ENCODE results near the gene LPP. TPM values are rescaled to one million over a fixed set of nuclear protein-coding genes. Genes with fewer than 3 reads are reported as not detected.

The LPP gene
- total RNA-seq, 1 donor = 77.4 TPM

- DNase-seq (ENCODE audit: insufficient read length, low spot score, missing footprints) = no peak
- no peaks in the 10 kb centered on the region for H3K36me3 ChIP-seq (ENCODE audit: insufficient read depth, low read length)
- H3K4me1 ChIP-seq (ENCODE audit: insufficient read depth, low read length) = no peaks in the 10 kb centered on the region
- no peak overlapping the region for H3K27ac ChIP-seq (ENCODE audit: low read depth, low read length)
- H2AFZ ChIP-seq (ENCODE audit: low read length) = no peak overlapping the region
- no peak overlapping the region for H3K4me2 ChIP-seq (ENCODE audit: insufficient read depth, low read length)
- H3K9me3 ChIP-seq (ENCODE audit: low read depth, low read length) = no peaks in the 10 kb centered on the region
- no peak for TF ChIP-seq CTCF (IDR thresholded peaks at IDR 0.05; ENCODE audit: extremely low read depth, low read depth, low read length)
- H3K4me3 ChIP-seq (ENCODE audit: insufficient read depth, low read length) = no peak overlapping the region
- H3K79me2 ChIP-seq (ENCODE audit: insufficient read depth, low read length) = peaks cover 2% of the 10 kb centered on the region
- H4K20me1 ChIP-seq (ENCODE audit: insufficient read depth, low read length) = peaks cover 2% of the 10 kb centered on the region
- no peaks in the 10 kb centered on the region for H3K27me3 ChIP-seq (ENCODE audit: insufficient read depth, low read length)
These were observed 591.1 kb downstream of the LPP start for GRCh38 chr3:188745031-188745430.

- peaks cover 2% of the 10 kb centered on the region for H4K20me1 ChIP-seq (ENCODE audit: insufficient read depth, low read length)
- no peaks in the 10 kb centered on the region for H3K36me3 ChIP-seq (ENCODE audit: insufficient read depth, low read length)
- no peaks in the 10 kb centered on the region for H3K4me1 ChIP-seq (ENCODE audit: insufficient read depth, low read length)
- H2AFZ ChIP-seq (ENCODE audit: low read length) = no peak overlapping the region
- H3K27me3 ChIP-seq (ENCODE audit: insufficient read depth, low read length) = no peaks in the 10 kb centered on the region
- TF ChIP-seq CTCF (IDR thresholded peaks at IDR 0.05; ENCODE audit: extremely low read depth, low read depth, low read length) = no peak
- no peaks in the 10 kb centered on the region for H3K9me3 ChIP-seq (ENCODE audit: low read depth, low read length)
- H3K27ac ChIP-seq (ENCODE audit: low read depth, low read length) = no peak overlapping the region
- peaks cover 2% of the 10 kb centered on the region for H3K79me2 ChIP-seq (ENCODE audit: insufficient read depth, low read length)
- DNase-seq (ENCODE audit: insufficient read length, low spot score, missing footprints) = no peak
- no peak overlapping the region for H3K4me2 ChIP-seq (ENCODE audit: insufficient read depth, low read length)
- H3K4me3 ChIP-seq (ENCODE audit: insufficient read depth, low read length) = no peak overlapping the region
These were observed 592.4 kb downstream of the LPP start for GRCh38 chr3:188746291-188746783.

GRCh38 chr3:188747489-188747888 is 593.5 kb downstream of the LPP start:
- H3K27me3 ChIP-seq (ENCODE audit: insufficient read depth, low read length) = no peaks in the 10 kb centered on the region
- H3K27ac ChIP-seq (ENCODE audit: low read depth, low read length) = no peak overlapping the region
- no peak overlapping the region for H3K4me2 ChIP-seq (ENCODE audit: insufficient read depth, low read length)
- H3K4me1 ChIP-seq (ENCODE audit: insufficient read depth, low read length) = no peaks in the 10 kb centered on the region
- TF ChIP-seq CTCF (IDR thresholded peaks at IDR 0.05; ENCODE audit: extremely low read depth, low read depth, low read length) = no peak
- no peaks in the 10 kb centered on the region for H3K9me3 ChIP-seq (ENCODE audit: low read depth, low read length)
- H4K20me1 ChIP-seq (ENCODE audit: insufficient read depth, low read length) = peaks cover 2% of the 10 kb centered on the region
- peaks cover 2% of the 10 kb centered on the region for H3K79me2 ChIP-seq (ENCODE audit: insufficient read depth, low read length)
- H3K4me3 ChIP-seq (ENCODE audit: insufficient read depth, low read length) = no peak overlapping the region
- no peaks in the 10 kb centered on the region for H3K36me3 ChIP-seq (ENCODE audit: insufficient read depth, low read length)
- DNase-seq (ENCODE audit: insufficient read length, low spot score, missing footprints) = peak; percentile 42
- no peak overlapping the region for H2AFZ ChIP-seq (ENCODE audit: low read length)

- H3K4me2 ChIP-seq (ENCODE audit: insufficient read depth, low read length) = no peak overlapping the region
- H2AFZ ChIP-seq (ENCODE audit: low read length) = no peak overlapping the region
- peak; percentile 49 for TF ChIP-seq CTCF (IDR thresholded peaks at IDR 0.05; ENCODE audit: extremely low read depth, low read depth, low read length)
- H3K9me3 ChIP-seq (ENCODE audit: low read depth, low read length) = no peaks in the 10 kb centered on the region
- H3K27me3 ChIP-seq (ENCODE audit: insufficient read depth, low read length) = no peaks in the 10 kb centered on the region
- no peak overlapping the region for H3K27ac ChIP-seq (ENCODE audit: low read depth, low read length)
- no peak for DNase-seq (ENCODE audit: insufficient read length, low spot score, missing footprints)
- peaks cover 2% of the 10 kb centered on the region for H3K79me2 ChIP-seq (ENCODE audit: insufficient read depth, low read length)
- H3K4me1 ChIP-seq (ENCODE audit: insufficient read depth, low read length) = no peaks in the 10 kb centered on the region
- H3K36me3 ChIP-seq (ENCODE audit: insufficient read depth, low read length) = no peaks in the 10 kb centered on the region
- H4K20me1 ChIP-seq (ENCODE audit: insufficient read depth, low read length) = no peaks in the 10 kb centered on the region
- no peak overlapping the region for H3K4me3 ChIP-seq (ENCODE audit: insufficient read depth, low read length)
These were observed 595.2 kb downstream of the LPP start for GRCh38 chr3:188749010-188749617.
